Measurements from ENCODE around the gene IMMP2L. TPM values are rescaled to one million over a fixed set of nuclear protein-coding genes. Genes with fewer than 3 reads are reported as not detected.

The IMMP2L gene
- polyA plus RNA-seq, 1 donor (not counting 4 experiments of a cell fraction or from before 2014, with no cell fraction given): 14.1 TPM

DNA sequence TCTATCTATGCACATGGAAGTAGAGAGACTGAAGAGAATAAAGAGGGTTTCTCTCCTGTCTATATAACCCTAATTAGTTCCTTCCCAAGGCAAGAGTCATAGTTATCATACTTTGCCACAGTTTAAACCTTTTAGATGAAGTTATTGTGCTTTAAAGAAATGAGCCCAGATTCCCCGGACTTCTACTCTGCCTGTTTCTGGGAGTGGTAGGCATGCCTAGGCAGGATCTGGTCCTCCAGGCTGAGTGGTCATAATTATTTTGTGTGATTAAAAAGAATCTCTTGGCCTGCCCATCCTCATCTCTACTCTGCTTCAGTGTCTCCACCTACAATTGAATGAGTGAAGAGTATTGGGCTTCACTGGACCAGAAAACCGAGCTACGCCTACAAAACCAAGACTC is 179.2 kb downstream of the IMMP2L start:
- Histone ChIP-seq H3K9ac (ENCODE audit: control insufficient read depth, extremely low read depth, insufficient read depth, low read length) (no peak overlapping the region), H3K79me2 (ENCODE audit: control insufficient read depth, insufficient read depth, low read length) (no peaks in the 10 kb centered on the region), H4K20me1 (ENCODE audit: control insufficient read depth, extremely low read depth, insufficient read depth, low read length) (no peaks in the 10 kb centered on the region), H3K9me1 (ENCODE audit: control insufficient read depth, extremely low read depth, insufficient read depth, low read length) (no peaks in the 10 kb centered on the region), H3K36me3 (ENCODE audit: control insufficient read depth in 2 of 2, extremely low read depth in 1 of 2, insufficient read depth in 2 of 2, low read length in 2 of 2) (no peaks in the 10 kb centered on the region), H3K27me3 (ENCODE audit: control insufficient read depth, extremely low read depth, insufficient read depth, low read length) (no peaks in the 10 kb centered on the region), H3K9me3 (ENCODE audit: control insufficient read depth, low read depth, low read length) (no peaks in the 10 kb centered on the region), H2AFZ (ENCODE audit: control insufficient read depth, low read length) (peak overlapping the region; percentile 53), H3K27ac (ENCODE audit: control insufficient read depth, insufficient read depth, low read length) (peak overlapping the region; percentile 22), H3K4me2 (ENCODE audit: control insufficient read depth, extremely low read depth, insufficient read depth, low read depth, low read length) (no peak overlapping the region), H3K4me3 (ENCODE audit: control insufficient read depth in 2 of 3, extremely low read depth in 1 of 3, insufficient read depth in 2 of 3, low read depth in 1 of 3, low read length in 3 of 3) (no peak overlapping the region), H3K4me1 (ENCODE audit: control insufficient read depth, extremely low read depth, insufficient read depth, low read length) (peaks cover 27% of the 10 kb centered on the region)
- DNase-seq (ENCODE audit: low read depth, low spot score) (no peak), FAIRE-seq (no peak)
- TF ChIP-seq EZH2 (IDR thresholded peaks at IDR 0.05; ENCODE audit: low read length): no peak
- TF ChIP-seq, protein P1, sequence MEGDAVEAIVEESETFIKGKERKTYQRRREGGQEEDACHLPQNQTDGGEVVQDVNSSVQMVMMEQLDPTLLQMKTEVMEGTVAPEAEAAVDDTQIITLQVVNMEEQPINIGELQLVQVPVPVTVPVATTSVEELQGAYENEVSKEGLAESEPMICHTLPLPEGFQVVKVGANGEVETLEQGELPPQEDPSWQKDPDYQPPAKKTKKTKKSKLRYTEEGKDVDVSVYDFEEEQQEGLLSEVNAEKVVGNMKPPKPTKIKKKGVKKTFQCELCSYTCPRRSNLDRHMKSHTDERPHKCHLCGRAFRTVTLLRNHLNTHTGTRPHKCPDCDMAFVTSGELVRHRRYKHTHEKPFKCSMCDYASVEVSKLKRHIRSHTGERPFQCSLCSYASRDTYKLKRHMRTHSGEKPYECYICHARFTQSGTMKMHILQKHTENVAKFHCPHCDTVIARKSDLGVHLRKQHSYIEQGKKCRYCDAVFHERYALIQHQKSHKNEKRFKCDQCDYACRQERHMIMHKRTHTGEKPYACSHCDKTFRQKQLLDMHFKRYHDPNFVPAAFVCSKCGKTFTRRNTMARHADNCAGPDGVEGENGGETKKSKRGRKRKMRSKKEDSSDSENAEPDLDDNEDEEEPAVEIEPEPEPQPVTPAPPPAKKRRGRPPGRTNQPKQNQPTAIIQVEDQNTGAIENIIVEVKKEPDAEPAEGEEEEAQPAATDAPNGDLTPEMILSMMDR (optimal IDR thresholded peaks at IDR 0.05 in 1 of 3, IDR thresholded peaks at IDR 0.05 in 1 of 3, conservative IDR thresholded peaks at IDR 0.05 in 1 of 3; ENCODE audit: extremely low read depth in 1 of 3, insufficient read depth in 2 of 3, low read length in 3 of 3): no peak
- dilution Hi-C loops (cut with MboI; ENCODE audit: extremely low pct_ligation_motif_present, low sequenced_read_pairs): no loop called here

DNA sequence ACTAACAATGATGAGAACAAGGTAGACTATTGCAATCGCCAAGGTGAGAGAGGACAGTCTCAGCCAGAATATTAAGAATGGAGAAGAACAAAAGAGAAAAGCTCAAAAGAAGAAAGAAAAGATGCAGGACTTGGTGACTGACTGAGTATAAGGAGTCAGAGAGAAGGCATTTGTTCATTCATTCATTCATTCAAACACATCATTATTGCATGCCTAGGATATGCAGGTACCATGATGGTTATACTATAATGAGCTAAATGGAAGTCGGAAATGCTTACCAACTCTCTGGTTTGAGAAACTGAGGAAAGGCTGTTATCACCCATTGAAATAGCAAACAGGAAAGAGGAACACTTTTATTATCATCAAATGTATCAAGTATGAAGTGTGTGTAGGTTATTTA is 180.7 kb downstream of the IMMP2L start:
- H3K9ac ChIP-seq (ENCODE audit: control insufficient read depth, extremely low read depth, insufficient read depth, low read length): no peak overlapping the region
- no peaks in the 10 kb centered on the region for H3K9me1 ChIP-seq (ENCODE audit: control insufficient read depth, extremely low read depth, insufficient read depth, low read length)
- H3K36me3 ChIP-seq (ENCODE audit: control insufficient read depth in 2 of 2, extremely low read depth in 1 of 2, insufficient read depth in 2 of 2, low read length in 2 of 2): no peaks in the 10 kb centered on the region
- no peaks in the 10 kb centered on the region for H3K27me3 ChIP-seq (ENCODE audit: control insufficient read depth, extremely low read depth, insufficient read depth, low read length)
- no peak overlapping the region for H3K27ac ChIP-seq (ENCODE audit: control insufficient read depth, insufficient read depth, low read length)
- no peaks in the 10 kb centered on the region for H4K20me1 ChIP-seq (ENCODE audit: control insufficient read depth, extremely low read depth, insufficient read depth, low read length)
- H3K9me3 ChIP-seq (ENCODE audit: control insufficient read depth, low read depth, low read length): no peaks in the 10 kb centered on the region
- no peak overlapping the region for H3K4me2 ChIP-seq (ENCODE audit: control insufficient read depth, extremely low read depth, insufficient read depth, low read depth, low read length)
- no peaks in the 10 kb centered on the region for H3K79me2 ChIP-seq (ENCODE audit: control insufficient read depth, insufficient read depth, low read length)
- H3K4me1 ChIP-seq (ENCODE audit: control insufficient read depth, extremely low read depth, insufficient read depth, low read length): peaks cover 27% of the 10 kb centered on the region
- H2AFZ ChIP-seq (ENCODE audit: control insufficient read depth, low read length): no peak overlapping the region
- DNase-seq (ENCODE audit: low read depth, low spot score) (no peak), FAIRE-seq (no peak)
- dilution Hi-C loops (cut with MboI; ENCODE audit: extremely low pct_ligation_motif_present, low sequenced_read_pairs): no loop called here
- H3K4me3 ChIP-seq (ENCODE audit: control insufficient read depth in 2 of 3, extremely low read depth in 1 of 3, insufficient read depth in 2 of 3, low read depth in 1 of 3, low read length in 3 of 3): no peak overlapping the region
- no peak for TF ChIP-seq EZH2 (IDR thresholded peaks at IDR 0.05; ENCODE audit: low read length)
- TF ChIP-seq, protein P1 (optimal IDR thresholded peaks at IDR 0.05 in 1 of 3, IDR thresholded peaks at IDR 0.05 in 1 of 3, conservative IDR thresholded peaks at IDR 0.05 in 1 of 3; ENCODE audit: extremely low read depth in 1 of 3, insufficient read depth in 2 of 3, low read length in 3 of 3): no peak

Measured in keratinocyte (primary cell).